Coronary artery (tissue), 2 donors: Measurements from ENCODE around the gene OTOGL.

Experiments
- DNase-seq: peaks from one replicate; pipeline ENCODE4 v3.0.0-alpha.2; 2017; ENCODE audit warnings: low spot score
- H3K27ac ChIP-seq, 2 donors: fragments of 200-600 bp; sonication (generic); one replicate each; pipeline ENCODE4 v1.5.1; 2016 to 2019
- H3K4me3 ChIP-seq: fragments of 200-600 bp; sonication (generic); 2 replicates; pipeline ENCODE4 v1.5.1; 2016; ENCODE audit warnings: mild to moderate bottlenecking, moderate library complexity
- TF ChIP-seq, protein P1 (sequence below): fragments of 200-600 bp; sonication (generic); IDR thresholded peaks from one replicate; pipeline ENCODE4 v1.5.1; 2019; ENCODE audit warnings: antibody characterized with exemption

OTOGL gene

DNA sequence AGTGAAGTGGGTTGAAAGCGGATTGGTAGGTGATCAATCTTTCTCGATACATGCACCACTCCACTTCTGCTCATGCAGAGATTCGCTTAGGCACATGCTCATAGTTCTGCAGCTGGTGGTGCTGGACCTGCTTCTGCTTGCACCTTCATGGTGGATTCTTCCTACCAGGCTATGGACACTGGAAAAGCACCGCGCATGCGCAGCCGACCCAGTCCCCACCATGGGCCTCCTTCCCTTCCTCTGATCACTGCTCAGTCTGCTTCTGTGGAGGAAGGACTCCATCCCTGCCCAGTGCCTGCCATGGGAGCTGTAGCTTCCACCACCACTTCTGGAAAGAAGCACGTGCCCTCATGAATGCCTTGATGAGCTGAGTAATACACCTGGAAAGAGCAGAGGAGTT lies 282.9 kb downstream of the OTOGL start:
- Histone ChIP-seq H3K4me3 (no peak overlapping the region), H3K27ac (no peak overlapping the region)
- no peak for DNase-seq
- TF ChIP-seq, protein P1, sequence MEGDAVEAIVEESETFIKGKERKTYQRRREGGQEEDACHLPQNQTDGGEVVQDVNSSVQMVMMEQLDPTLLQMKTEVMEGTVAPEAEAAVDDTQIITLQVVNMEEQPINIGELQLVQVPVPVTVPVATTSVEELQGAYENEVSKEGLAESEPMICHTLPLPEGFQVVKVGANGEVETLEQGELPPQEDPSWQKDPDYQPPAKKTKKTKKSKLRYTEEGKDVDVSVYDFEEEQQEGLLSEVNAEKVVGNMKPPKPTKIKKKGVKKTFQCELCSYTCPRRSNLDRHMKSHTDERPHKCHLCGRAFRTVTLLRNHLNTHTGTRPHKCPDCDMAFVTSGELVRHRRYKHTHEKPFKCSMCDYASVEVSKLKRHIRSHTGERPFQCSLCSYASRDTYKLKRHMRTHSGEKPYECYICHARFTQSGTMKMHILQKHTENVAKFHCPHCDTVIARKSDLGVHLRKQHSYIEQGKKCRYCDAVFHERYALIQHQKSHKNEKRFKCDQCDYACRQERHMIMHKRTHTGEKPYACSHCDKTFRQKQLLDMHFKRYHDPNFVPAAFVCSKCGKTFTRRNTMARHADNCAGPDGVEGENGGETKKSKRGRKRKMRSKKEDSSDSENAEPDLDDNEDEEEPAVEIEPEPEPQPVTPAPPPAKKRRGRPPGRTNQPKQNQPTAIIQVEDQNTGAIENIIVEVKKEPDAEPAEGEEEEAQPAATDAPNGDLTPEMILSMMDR: no peak

DNA sequence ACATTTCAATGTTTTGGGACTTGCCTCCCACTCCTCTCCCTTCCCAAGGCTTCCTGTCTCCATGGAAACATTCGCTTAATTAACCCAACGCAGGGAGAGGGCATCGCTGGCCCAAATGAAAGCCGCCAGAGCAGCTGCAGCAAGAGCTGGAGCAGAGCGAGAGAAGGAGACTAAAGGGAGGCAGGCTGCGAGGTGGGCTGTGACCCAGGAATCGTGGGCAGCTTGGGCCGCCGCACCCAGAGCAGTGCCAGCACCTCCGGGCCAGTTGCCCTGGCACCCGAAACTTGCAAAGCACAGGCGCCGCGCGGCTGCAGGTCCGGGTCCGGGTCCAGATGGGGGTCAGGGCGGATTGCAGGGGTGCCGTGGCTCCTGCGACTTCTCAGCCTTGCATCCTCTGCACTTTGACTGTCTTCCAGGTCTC lies 301.2 kb downstream of the OTOGL start:
- DNase-seq: no peak
- Histone ChIP-seq H3K27ac (no peak overlapping the region), H3K4me3 (peak overlapping the region; percentile 59)
- TF ChIP-seq, protein P1: no peak

- TF ChIP-seq, protein P1: no peak
- DNase-seq: no peak
- Histone ChIP-seq H3K4me3 (peak overlapping the region; percentile 59), H3K27ac (no peak overlapping the region)
Measured at GRCh38 chr12:80401191-80401590, 301.9 kb downstream of the OTOGL start.

- no peak overlapping the region for H3K27ac ChIP-seq
- TF ChIP-seq, protein P1: no peak
- no peak overlapping the region for H3K4me3 ChIP-seq
- no peak for DNase-seq
Measured at GRCh38 chr12:80404629-80405028, 305.3 kb downstream of the OTOGL start.

- no peak for DNase-seq
- TF ChIP-seq, protein P1: no peak
- Histone ChIP-seq H3K4me3 (no peak overlapping the region), H3K27ac (no peak overlapping the region)
Measured at GRCh38 chr12:80406253-80406652, 306.9 kb downstream of the OTOGL start.

- H3K4me3 ChIP-seq: no peak overlapping the region
- no peak for DNase-seq
- no peak overlapping the region for H3K27ac ChIP-seq
- TF ChIP-seq, protein P1: no peak
Measured at GRCh38 chr12:80411787-80412186, 312.4 kb downstream of the OTOGL start.

- Histone ChIP-seq H3K4me3 (no peak overlapping the region), H3K27ac (no peak overlapping the region)
- DNase-seq: no peak
- TF ChIP-seq, protein P1: peak; percentile 57
Measured at GRCh38 chr12:80412343-80412953, 313.1 kb downstream of the OTOGL start.
